NCI-H128 (cell line): Measurements from ENCODE around the gene EYS.
"Not testable (repeated sequence)": the region's sequence is repeated elsewhere in the genome, so short reads cannot be mapped to it uniquely, and the experiment has no call there.

Source experiments
- DNase-seq: peaks from one replicate; lab custom pipeline; 2025; ENCODE audit not compliant: unreplicated experiment; lab: John Stamatoyannopoulos, UW

EYS gene

GRCh38 chr6:65113581-65113980 is 593.4 kb downstream of the EYS start:
- DNase-seq: no peak

- DNase-seq: no peak
These were observed 594.6 kb downstream of the EYS start for GRCh38 chr6:65112435-65112834.

- DNase-seq: no peak
These were observed 597.0 kb downstream of the EYS start for GRCh38 chr6:65110031-65110430.

- DNase-seq: no peak
These were observed 608.7 kb downstream of the EYS start for GRCh38 chr6:65098349-65098748.

GRCh38 chr6:65091561-65091960 is 615.5 kb downstream of the EYS start:
- no peak for DNase-seq

GRCh38 chr6:65088575-65088974 is 618.5 kb downstream of the EYS start:
- DNase-seq: no peak

- DNase-seq: no peak
These were observed 625.3 kb downstream of the EYS start for GRCh38 chr6:65081756-65082155.

GRCh38 chr6:65075705-65076230 is 631.3 kb downstream of the EYS start:
- DNase-seq: no peak

- DNase-seq: no peak
These were observed 634.5 kb downstream of the EYS start for GRCh38 chr6:65072500-65072899.

GRCh38 chr6:65071480-65071879 is 635.5 kb downstream of the EYS start:
- DNase-seq: no peak

- no peak for DNase-seq
These were observed 642.2 kb downstream of the EYS start for GRCh38 chr6:65064844-65065243.

GRCh38 chr6:65059568-65059967 is 647.5 kb downstream of the EYS start:
- no peak for DNase-seq

GRCh38 chr6:65055545-65055944 is 651.5 kb downstream of the EYS start:
- no peak for DNase-seq

- DNase-seq: no peak
These were observed 654.4 kb downstream of the EYS start for GRCh38 chr6:65052626-65053025.

- DNase-seq: no peak
These were observed 661.2 kb downstream of the EYS start for GRCh38 chr6:65045801-65046200.

GRCh38 chr6:65014006-65014405 is 693.0 kb downstream of the EYS start:
- DNase-seq: no peak

- DNase-seq: no peak
These were observed 700.2 kb downstream of the EYS start for GRCh38 chr6:65006788-65007187.

- DNase-seq: no peak
These were observed 702.7 kb downstream of the EYS start for GRCh38 chr6:65004283-65004682.

GRCh38 chr6:65002882-65003281 is 704.1 kb downstream of the EYS start:
- DNase-seq: not testable (repeated sequence)

GRCh38 chr6:65000815-65001214 is 706.2 kb downstream of the EYS start:
- DNase-seq: no peak

- no peak for DNase-seq
These were observed 708.8 kb downstream of the EYS start for GRCh38 chr6:64998204-64998603.

- DNase-seq: no peak
These were observed 710.7 kb downstream of the EYS start for GRCh38 chr6:64996301-64996700.

GRCh38 chr6:64990652-64991304 is 716.2 kb downstream of the EYS start:
- no peak for DNase-seq
